Epithelial cell of esophagus (primary cell): ENCODE measurements around the gene CEP350.
A peak's percentile ranks its signal among the peaks of the same experiment; 100 is the strongest.

Experiments used
- DNase-seq: peaks from one replicate; pipeline ENCODE4 v3.0.0; 2010; ENCODE audit warnings: low read depth
- H3K4me3 ChIP-seq: 2 replicates; pipeline ENCODE4 v1.5.1; 2011; ENCODE audit warnings: mild to moderate bottlenecking, low read length, control low read depth
- TF ChIP-seq, protein P1 (sequence below): IDR thresholded peaks from 2 replicates; pipeline ENCODE4 v1.5.1; 2011; ENCODE audit warnings: low read depth, mild to moderate bottlenecking, low read length, control low read depth, inconsistent platforms; ENCODE audit not compliant: insufficient read depth; ENCODE audit errors: missing control alignments

Gene CEP350

DNA sequence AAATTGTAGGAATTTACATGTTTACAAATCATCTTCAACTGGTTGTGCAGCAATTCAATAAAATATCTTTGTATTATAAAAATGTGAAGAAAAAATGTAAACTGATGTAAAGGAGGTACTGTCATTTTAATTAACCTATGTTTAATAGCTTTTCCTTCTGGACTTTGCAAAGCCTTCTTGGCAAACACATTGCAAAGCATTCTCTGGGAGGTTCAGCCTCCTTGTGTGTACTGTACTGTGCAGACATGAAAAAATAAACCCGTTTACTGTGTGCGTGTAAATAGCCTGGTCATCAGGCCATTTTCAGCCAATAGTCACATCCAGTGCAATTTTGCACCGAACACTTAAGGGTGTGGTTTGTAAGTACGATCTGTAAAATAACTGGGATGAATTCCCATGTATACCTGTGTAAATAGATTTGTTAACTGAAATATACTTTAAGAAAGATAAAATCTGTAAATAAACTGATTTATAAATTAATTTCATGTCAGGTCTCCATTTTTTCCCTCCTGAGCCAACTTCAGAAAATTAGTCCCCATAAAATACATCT is 159.9 kb downstream of the CEP350 start:
- no peak overlapping the region for H3K4me3 ChIP-seq
- TF ChIP-seq, protein P1, sequence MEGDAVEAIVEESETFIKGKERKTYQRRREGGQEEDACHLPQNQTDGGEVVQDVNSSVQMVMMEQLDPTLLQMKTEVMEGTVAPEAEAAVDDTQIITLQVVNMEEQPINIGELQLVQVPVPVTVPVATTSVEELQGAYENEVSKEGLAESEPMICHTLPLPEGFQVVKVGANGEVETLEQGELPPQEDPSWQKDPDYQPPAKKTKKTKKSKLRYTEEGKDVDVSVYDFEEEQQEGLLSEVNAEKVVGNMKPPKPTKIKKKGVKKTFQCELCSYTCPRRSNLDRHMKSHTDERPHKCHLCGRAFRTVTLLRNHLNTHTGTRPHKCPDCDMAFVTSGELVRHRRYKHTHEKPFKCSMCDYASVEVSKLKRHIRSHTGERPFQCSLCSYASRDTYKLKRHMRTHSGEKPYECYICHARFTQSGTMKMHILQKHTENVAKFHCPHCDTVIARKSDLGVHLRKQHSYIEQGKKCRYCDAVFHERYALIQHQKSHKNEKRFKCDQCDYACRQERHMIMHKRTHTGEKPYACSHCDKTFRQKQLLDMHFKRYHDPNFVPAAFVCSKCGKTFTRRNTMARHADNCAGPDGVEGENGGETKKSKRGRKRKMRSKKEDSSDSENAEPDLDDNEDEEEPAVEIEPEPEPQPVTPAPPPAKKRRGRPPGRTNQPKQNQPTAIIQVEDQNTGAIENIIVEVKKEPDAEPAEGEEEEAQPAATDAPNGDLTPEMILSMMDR: no peak
- DNase-seq: no peak

DNA sequence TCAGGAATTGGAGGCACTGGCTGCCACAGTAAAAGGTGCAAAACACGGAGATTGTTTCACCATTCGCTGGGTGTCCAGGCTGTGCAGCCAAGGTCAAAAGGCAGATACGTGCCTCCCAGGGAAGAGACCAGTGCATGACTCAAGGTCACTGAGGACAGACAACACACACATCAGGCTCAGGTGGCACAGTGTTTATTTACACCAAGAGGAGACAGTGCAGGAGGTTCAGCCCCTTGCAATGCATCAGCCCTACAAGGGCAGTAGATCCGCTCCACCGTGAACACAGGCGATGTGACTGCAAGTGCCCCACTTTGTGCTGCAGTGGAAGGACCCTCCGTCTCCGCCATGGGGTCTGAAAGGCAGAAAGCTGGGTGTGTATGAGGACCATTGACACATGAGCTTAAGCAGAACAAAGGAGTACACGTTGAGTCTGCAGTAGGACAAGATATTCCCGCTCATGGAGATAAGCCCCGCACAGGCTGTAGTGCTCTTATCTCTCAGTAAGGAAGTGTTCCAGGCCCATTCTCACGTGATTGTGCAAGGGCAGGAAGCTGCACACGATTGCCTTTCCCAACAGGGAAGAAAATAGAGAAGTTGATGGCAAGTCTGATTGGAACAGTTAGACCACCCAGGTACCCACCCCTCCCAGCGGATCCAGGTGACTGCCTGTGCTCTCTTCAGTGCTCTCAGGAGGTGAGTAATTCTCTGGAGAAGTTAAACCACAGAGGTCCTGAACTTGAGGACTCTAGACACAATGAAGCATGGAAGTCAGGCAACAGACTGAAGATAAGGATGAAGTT is 162.6 kb downstream of the CEP350 start:
- DNase-seq: no peak
- TF ChIP-seq, protein P1: no peak
- H3K4me3 ChIP-seq: no peak overlapping the region

DNA sequence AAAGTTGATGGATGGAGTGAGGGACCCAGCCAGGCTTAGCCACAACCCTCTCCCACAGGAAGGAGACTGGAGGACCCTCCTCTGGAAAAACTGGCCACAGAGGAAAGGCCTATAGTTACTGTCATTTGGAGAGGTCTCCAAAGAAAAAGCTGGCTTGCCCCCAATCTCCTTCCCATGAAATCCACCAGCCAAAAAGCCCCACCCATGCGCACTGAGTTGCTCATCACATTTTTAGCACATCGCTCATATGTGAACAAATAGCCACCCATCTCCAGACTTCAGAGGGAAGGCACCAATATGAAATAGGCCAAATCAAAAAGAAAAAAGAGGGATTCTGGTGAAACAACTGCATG is 163.1 kb downstream of the CEP350 start:
- TF ChIP-seq, protein P1: no peak
- DNase-seq: peak; percentile 74
- H3K4me3 ChIP-seq: no peak overlapping the region

DNA sequence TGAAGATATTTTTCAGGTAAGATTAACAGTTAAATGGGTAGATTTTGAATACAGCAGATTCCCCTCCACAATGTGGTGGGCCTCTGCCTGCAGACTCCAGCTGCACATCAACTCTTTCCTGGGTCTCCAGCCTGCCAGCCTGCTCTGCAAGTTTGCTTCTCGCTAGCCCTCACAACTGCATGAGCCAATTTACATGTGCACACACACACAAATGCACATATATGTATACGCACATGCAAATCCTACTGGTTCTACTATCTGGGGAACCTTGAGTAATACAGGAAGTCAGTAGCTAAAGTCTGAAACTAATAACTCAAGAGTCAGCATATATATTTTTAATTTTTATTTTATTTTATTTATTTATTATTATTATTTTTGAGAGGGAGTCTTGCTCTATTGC is 165.2 kb downstream of the CEP350 start:
- TF ChIP-seq, protein P1: no peak
- no peak overlapping the region for H3K4me3 ChIP-seq
- DNase-seq: no peak

DNA sequence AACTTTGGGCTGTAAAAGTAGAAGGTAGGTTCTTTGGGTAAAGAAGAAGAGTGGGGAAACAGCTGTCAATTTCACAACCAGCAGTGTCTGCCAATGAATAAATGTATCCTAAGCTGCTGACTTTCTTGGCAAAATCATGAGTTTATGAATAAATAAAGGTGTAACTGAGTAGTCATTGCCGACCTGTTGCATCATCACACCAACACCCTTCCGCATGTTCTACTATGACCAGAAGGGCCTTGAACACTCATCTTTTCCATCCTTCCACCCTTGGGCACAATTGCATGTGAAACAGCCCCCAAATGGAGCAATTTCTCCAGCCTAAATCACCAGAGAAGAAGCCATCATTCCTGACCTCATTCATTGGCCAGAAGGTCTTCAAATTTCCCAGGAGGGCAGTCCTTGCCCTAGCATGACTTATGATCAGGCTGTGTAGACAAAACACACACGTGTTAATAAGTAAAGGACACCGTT is 168.9 kb downstream of the CEP350 start:
- TF ChIP-seq, protein P1: no peak
- H3K4me3 ChIP-seq: no peak overlapping the region
- peak; percentile 96 for DNase-seq

DNA sequence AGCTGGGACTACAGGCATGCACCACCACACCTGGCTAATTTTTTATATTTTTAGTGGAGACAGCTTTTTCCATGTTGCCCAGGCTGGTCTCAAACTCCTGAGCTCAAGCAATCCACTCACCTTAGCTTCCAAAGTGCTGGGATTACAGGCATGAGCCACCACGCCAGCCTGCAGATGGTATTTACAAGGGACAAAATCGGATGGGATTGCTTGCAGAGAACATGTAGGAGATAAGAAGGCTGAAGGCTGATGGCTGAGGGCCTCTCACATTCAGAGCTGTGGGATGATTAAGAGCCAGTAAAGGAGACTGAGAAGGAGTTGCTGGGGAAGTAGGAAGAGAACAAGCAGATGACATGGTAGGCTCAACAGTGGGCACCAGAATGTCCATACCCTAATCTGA is 176.0 kb downstream of the CEP350 start:
- TF ChIP-seq, protein P1: no peak
- no peak for DNase-seq
- no peak overlapping the region for H3K4me3 ChIP-seq
